K562 (cell line): Measurements from ENCODE around the gene WASF2. TPM values are rescaled to one million over a fixed set of nuclear protein-coding genes. Genes with fewer than 3 reads are reported as not detected.

Experiments
- CBX3 ChIP-seq, 2 experiments: IDR thresholded peaks; 1 replicate in 1 of 2; 2 replicates in 1 of 2; pipeline ENCODE4 v1.6.1; 2012; ENCODE audit warnings: inconsistent platforms in 2 of 2, low read length in 2 of 2, borderline replicate concordance in 1 of 2, control low read depth in 1 of 2
- COPS2 ChIP-seq: fragments of 450-650 bp; conservative IDR thresholded peaks from 2 replicates; pipeline ENCODE4 v1.6.1; 2016; ENCODE audit warnings: mild to moderate bottlenecking, moderate library complexity
- CREBBP ChIP-seq: IDR thresholded peaks from one replicate; pipeline ENCODE4 v1.6.1; 2012; ENCODE audit warnings: low read depth, mild to moderate bottlenecking, control low read depth, inconsistent platforms, low read length
- FOSL1 ChIP-seq: fragments of 200-800 bp; sonication (Bioruptor generic); conservative IDR thresholded peaks from 2 replicates; pipeline ENCODE4 v1.6.1; 2016; ENCODE audit warnings: missing genetic modification characterization, missing compliant biosample characterization
- FOXP1 ChIP-seq: sonication (generic); formaldehyde crosslinking; IDR thresholded peaks from 2 replicates; pipeline ENCODE4 v1.8.0; 2022; ENCODE audit warnings: mild to moderate bottlenecking, missing genetic modification reagents
- GTF2B ChIP-seq: IDR thresholded peaks from 2 replicates; pipeline ENCODE4 v1.6.1; 2011; ENCODE audit not compliant: insufficient read length; ENCODE audit errors: extremely low read depth
- HMGXB4 ChIP-seq: sonication (generic); formaldehyde crosslinking; IDR thresholded peaks from 2 replicates; pipeline ENCODE4 v1.8.1; 2023; ENCODE audit warnings: mild to moderate bottlenecking, missing genetic modification reagents
- JUN ChIP-seq, 2 experiments: sonication (generic) in 1 of 2; formaldehyde crosslinking in 1 of 2; IDR thresholded peaks; 2 replicates each; pipeline versions ENCODE4 v1.6.1 to v1.8.0; 2012 to 2022; ENCODE audit warnings: borderline replicate concordance in 2 of 2, mild to moderate bottlenecking in 2 of 2, improper control_type of control experiment in 1 of 2, low read depth in 1 of 2, low read length in 1 of 2, missing genetic modification reagents in 1 of 2
- LCOR ChIP-seq: sonication (generic); formaldehyde crosslinking; IDR thresholded peaks from 2 replicates; pipeline ENCODE4 v1.8.0; 2022; ENCODE audit warnings: mild to moderate bottlenecking, missing genetic modification reagents
- MEF2D ChIP-seq: conservative IDR thresholded peaks from 2 replicates; pipeline ENCODE4 v1.6.1; 2016; ENCODE audit warnings: low read depth, missing genetic modification characterization, missing compliant biosample characterization
- MYNN ChIP-seq, 2 experiments: sonication (generic); formaldehyde crosslinking in 1 of 2; IDR thresholded peaks; 2 replicates each; pipeline versions ENCODE4 v1.5.0 to v1.6.1; 2016 to 2020; ENCODE audit warnings: antibody characterized with exemption in 1 of 2, missing genetic modification reagents in 1 of 2
- OTX1 ChIP-seq: fragments of 450-650 bp; formaldehyde crosslinking; IDR thresholded peaks from 2 replicates; pipeline ENCODE4 v1.4.0; 2022; ENCODE audit warnings: mild to moderate bottlenecking
- PCBP2 ChIP-seq: fragments of 200-400 bp; formaldehyde crosslinking; IDR thresholded peaks from 2 replicates; pipeline ENCODE4 v1.6.1; 2018; ENCODE audit warnings: low read length, low read depth, mild to moderate bottlenecking, moderate library complexity; ENCODE audit not compliant: poor library complexity, severe bottlenecking
- PKNOX1 ChIP-seq: fragments of 450-650 bp; IDR thresholded peaks from 2 replicates; pipeline ENCODE4 v1.6.1; 2016
- TFE3 ChIP-seq: fragments of 450-650 bp; formaldehyde crosslinking; IDR thresholded peaks from 2 replicates; pipeline ENCODE4 v1.4.0; 2020; ENCODE audit warnings: mild to moderate bottlenecking, mixed read lengths
- THAP12 ChIP-seq: fragments of 250-450 bp; sonication (Bioruptor Pico); IDR thresholded peaks from 2 replicates; pipeline ENCODE4 v1.9.0; 2021; ENCODE audit warnings: mild to moderate bottlenecking, inconsistent platforms
- ZNF586 ChIP-seq: fragments of 450-650 bp; formaldehyde crosslinking; conservative IDR thresholded peaks from 2 replicates; pipeline ENCODE4 v1.4.0; 2020; ENCODE audit warnings: mild to moderate bottlenecking, moderate library complexity
- polyA plus RNA-seq, 8 experiments: library from polyadenylated mRNA; depleted of rRNA in 4 of 8; stranded (reverse) in 5 of 8; unstranded in 3 of 8; fragments of >200 nt; fragmentation: Nextera tagmentation in 2 of 8; fragmentation: Illumina TruSeq in 1 of 8; extraction: Ambion mirVana in 2 of 8; extraction: Trizol in 1 of 8; gene quantifications; 2 replicates each; pipeline versions ENCODE4 v1.2.1 to v1.2.3, GENCODE V29; 2011 to 2014; ENCODE audit warnings: inconsistent platforms in 1 of 8, missing spikeins in 1 of 8
- total RNA-seq, 7 experiments: library from RNA; depleted of rRNA in 6 of 7; stranded (reverse); fragments of >200 nt in 6 of 7; fragmentation: Illumina TruSeq in 2 of 7; extraction: Trizol in 2 of 7; gene quantifications; 2 replicates each; pipeline versions ENCODE4 v1.2.1 to v1.2.3, GENCODE V29; 2011 to 2021; ENCODE audit warnings: low replicate concordance in 1 of 7

WASF2 gene
- total and polyA plus RNA-seq, 9 of the 15 experiments (the other 6 are each of a cell fraction or from before 2014, with no cell fraction given): 8.2 to 163 (median 31.2) TPM

GRCh38 chr1:27388337-27389005 is 101.5 kb downstream of the WASF2 start (continued):
- TF ChIP-seq THAP12 (no peak), MEF2D (no peak), CREBBP (no peak), LCOR (CRISPR knock-in tag) (no peak), GTF2B (no peak), JUN (IDR thresholded peaks at IDR 0.05; ENCODE audit: borderline replicate concordance, low read depth, low read length) (no peak), JUN (CRISPR knock-in tag; IDR thresholded peaks at IDR 0.05; ENCODE audit: borderline replicate concordance) (0 out of 2 replicates have a peak, but pooled peaks have one; percentile 72), FOXP1 (CRISPR knock-in tag) (0 out of 2 replicates have a peak, but pooled peaks have one; percentile 15), PKNOX1 (peak; percentile 38; the same call in 1 of the 2 replicates), CBX3 (IDR thresholded peaks at IDR 0.05; ENCODE audit: borderline replicate concordance in 1 of 2, low read length in 2 of 2) (no peak), OTX1 (CRISPR knock-in tag) (peak; percentile 21; the same call in 1 of the 2 replicates), COPS2 (no peak), TFE3 (CRISPR knock-in tag) (no peak), FOSL1 (tag) (no peak), HMGXB4 (CRISPR knock-in tag) (0 out of 2 replicates have a peak, but pooled peaks have one; percentile 64), PCBP2 (no peak), ZNF586 (CRISPR knock-in tag) (no peak), MYNN (IDR thresholded peaks at IDR 0.05) (peak; percentile 57; the same call in 1 of the 2 replicates), MYNN (CRISPR knock-in tag; IDR thresholded peaks at IDR 0.05) (no peak)
